HepG2 (cell line): ENCODE measurements around the gene NPNT. TPM values are rescaled to one million over a fixed set of nuclear protein-coding genes. Genes with fewer than 3 reads are reported as not detected.

ENCODE experiments used
- ATAC-seq: fragments of 200-7000 bp; cut with Tn5 transposase; 3 replicates; pipeline ENCODE4 v1.9.1; 2020; ENCODE audit warnings: mild to moderate bottlenecking, moderate library complexity
- BruUV-seq: library from RNA; stranded (reverse); fragments of 400-500 nt; replicated peaks from 2 replicates; lab custom pipeline; 2021; lab: Mats Ljungman, UMichigan
- CTCF ChIA-PET: fragments of 300-600 bp; formaldehyde crosslinking; extraction: SDS; loops from one replicate; lab custom pipeline; 2021; ENCODE audit warnings: low total read pairs, inconsistent platforms, low intra/inter-chr PET ratio; lab: Yijun Ruan, JAX
- POLR2A ChIA-PET: fragments of 350-600 bp; sonication (Branson Sonifier 250); formaldehyde crosslinking; loops from one replicate; lab custom pipeline; 2020; ENCODE audit warnings: antibody characterized with exemption, inconsistent platforms; lab: Yijun Ruan, JAX
- DNase-seq: peaks from one replicate; pipeline ENCODE4 v3.0.0-alpha.2; 2015; ENCODE audit warnings: low spot score
- FAIRE-seq: peaks from 3 replicates; lab custom pipeline; 2011; peaks lifted over from hg19 to GRCh38; lab: Jason Lieb, UNC
- H2AFZ ChIP-seq: one replicate; pipeline ENCODE4 v1.6.1; 2011; ENCODE audit warnings: low read length, inconsistent platforms
- H3K27ac ChIP-seq: fragments of 300-600 bp; 3 replicates; pipeline ENCODE4 v1.8.0; 2011; ENCODE audit warnings: mixed run types, mild to moderate bottlenecking, mixed read lengths, low read length, inconsistent platforms; ENCODE audit not compliant: insufficient read depth; ENCODE audit errors: extremely low read length
- H3K27me3 ChIP-seq, 2 experiments: fragments of 200-600 bp in 1 of 2; 2 replicates in 1 of 2; 3 replicates in 1 of 2; pipeline versions ENCODE4 v1.6.0 to v1.8.0; 2011; ENCODE audit warnings: low read length in 2 of 2, mild to moderate bottlenecking in 2 of 2, moderate library complexity in 2 of 2, inconsistent platforms in 1 of 2; ENCODE audit not compliant: insufficient read depth in 2 of 2, control insufficient read depth in 1 of 2
- H3K36me3 ChIP-seq, 2 experiments: fragments of 200-600 bp in 1 of 2; replicated peaks in 1 of 2; 2 replicates in 1 of 2; 3 replicates in 1 of 2; pipeline versions ENCODE4 v1.5.1 to v1.8.0; 2011; ENCODE audit warnings: low read length in 2 of 2, inconsistent platforms in 1 of 2; ENCODE audit not compliant: insufficient read depth in 2 of 2, control insufficient read depth in 1 of 2
- H3K4me1 ChIP-seq: 2 replicates; pipeline ENCODE4 v1.5.1; 2012; ENCODE audit warnings: low read length, inconsistent platforms; ENCODE audit not compliant: insufficient read depth
- H3K4me2 ChIP-seq: 2 replicates; pipeline ENCODE4 v1.6.0; 2011; ENCODE audit warnings: low read depth, low read length, inconsistent platforms
- H3K4me3 ChIP-seq, 3 experiments: fragments of 200-600 bp in 1 of 3; sonication (generic), shearing (Covaris generic) in 1 of 3; replicated peaks in 1 of 3; 2 replicates each; pipeline ENCODE4 v1.5.1; 2011 to 2016; ENCODE audit warnings: low read length in 3 of 3, inconsistent platforms in 2 of 3, low read depth in 2 of 3, mild to moderate bottlenecking in 2 of 3, control low read depth in 1 of 3, mixed read lengths in 1 of 3; ENCODE audit not compliant: insufficient read depth in 1 of 3
- H3K79me2 ChIP-seq: one replicate; pipeline ENCODE4 v1.6.1; 2011; ENCODE audit warnings: low read length, inconsistent platforms; ENCODE audit not compliant: insufficient read depth
- H3K9ac ChIP-seq: 2 replicates; pipeline ENCODE4 v1.6.0; 2011; ENCODE audit warnings: mild to moderate bottlenecking, low read depth, low read length, inconsistent platforms; ENCODE audit not compliant: insufficient read depth
- H3K9me3 ChIP-seq: 2 replicates; pipeline ENCODE4 v1.5.1; 2012; ENCODE audit warnings: mild to moderate bottlenecking, low read length
- H4K20me1 ChIP-seq: 2 replicates; pipeline ENCODE4 v1.6.0; 2011; ENCODE audit warnings: inconsistent platforms, mild to moderate bottlenecking, low read length, moderate library complexity; ENCODE audit not compliant: insufficient read depth
- GMEB1 ChIP-seq: sonication (generic); formaldehyde crosslinking; IDR thresholded peaks from 2 replicates; pipeline ENCODE4 v1.5.1; 2020; ENCODE audit warnings: missing genetic modification reagents, mild to moderate bottlenecking, borderline replicate concordance
- HES4 ChIP-seq: sonication (generic); formaldehyde crosslinking; IDR thresholded peaks from 2 replicates; pipeline ENCODE4 v1.9.0; 2021; ENCODE audit warnings: mild to moderate bottlenecking, missing genetic modification reagents, borderline replicate concordance
- NFIC ChIP-seq: IDR thresholded peaks from 2 replicates; pipeline ENCODE4 v1.6.1; 2012; ENCODE audit warnings: mild to moderate bottlenecking, low read length, inconsistent platforms
- NFYB ChIP-seq: sonication (generic); formaldehyde crosslinking; IDR thresholded peaks from 2 replicates; pipeline ENCODE4 v1.4.0; 2020; ENCODE audit warnings: missing genetic modification reagents
- PHF8 ChIP-seq: sonication (generic); formaldehyde crosslinking; IDR thresholded peaks from 2 replicates; pipeline ENCODE4 v1.5.0; 2020; ENCODE audit warnings: missing genetic modification reagents
- SP1 ChIP-seq, 2 experiments: fragments of 450-650 bp in 1 of 2; sonication (generic) in 1 of 2; formaldehyde crosslinking in 1 of 2; IDR thresholded peaks; 2 replicates each; pipeline versions ENCODE4 v1.4.0 to v1.6.1; 2016 to 2020; ENCODE audit warnings: missing genetic modification reagents in 1 of 2
- TBP ChIP-seq: sonication (generic); formaldehyde crosslinking; IDR thresholded peaks from 2 replicates; pipeline ENCODE4 v1.5.0; 2020; ENCODE audit warnings: missing genetic modification reagents
- ZNF256 ChIP-seq: sonication (generic); formaldehyde crosslinking; conservative IDR thresholded peaks from 2 replicates; pipeline ENCODE4 v1.4.0; 2020; ENCODE audit warnings: missing genetic modification reagents
- ZNF616 ChIP-seq: sonication (generic); formaldehyde crosslinking; IDR thresholded peaks from 2 replicates; pipeline ENCODE4 v1.5.0; 2020; ENCODE audit warnings: low read depth, mild to moderate bottlenecking, missing genetic modification reagents
- WGBS: methylation state at CpG from one replicate; pipeline ENCODE4 v1.1.6; 2017; ENCODE audit warnings: low lambda C conversion rate; 5-methylcytosine and 5-hydroxymethylcytosine counted together
- in situ Hi-C: cut with HindIII; loops from 2 replicates; pipeline ENCODE4 v1.10.0; 2017; ENCODE audit warnings: low pct_unique_long_range_greater_than_20kb; ENCODE audit not compliant: extremely low pct_ligation_motif_present
- intact Hi-C: fragments of 100-400 bp; cut with micrococcal nuclease; formaldehyde crosslinking; loops from one replicate; pipeline ENCODE4 v1.10.0; 2022; ENCODE audit not compliant: unreplicated experiment
- polyA plus RNA-seq, 8 experiments: library from polyadenylated mRNA; depleted of rRNA in 3 of 8; stranded (reverse) in 7 of 8; unstranded in 1 of 8; fragments of >200 nt; fragmentation: Illumina TruSeq in 4 of 8; extraction: Trizol in 4 of 8; gene quantifications; 2 replicates each; pipeline versions ENCODE4 v1.2.1 to v1.2.3, GENCODE V29; 2011 to 2016; ENCODE audit warnings: low read depth in 4 of 8, missing spikeins in 1 of 8, mixed read lengths in 1 of 8; ENCODE audit not compliant: insufficient read depth in 1 of 8
- total RNA-seq, 5 experiments: library from RNA; depleted of rRNA; stranded (reverse); fragments of >200 nt; fragmentation: Illumina TruSeq; extraction: Trizol; gene quantifications; 2 replicates each; pipeline ENCODE4 v1.2.3, GENCODE V29; 2016; ENCODE audit warnings: low read depth in 1 of 5
- TF ChIP-seq, protein P1 (sequence below): sonication (generic); formaldehyde crosslinking; conservative IDR thresholded peaks from 2 replicates; pipeline ENCODE4 v1.4.0; 2020; ENCODE audit warnings: missing genetic modification reagents
- TF ChIP-seq, protein P2 (sequence below): IDR thresholded peaks from 2 replicates; pipeline ENCODE4 v1.6.1; 2012; ENCODE audit warnings: inconsistent platforms

The NPNT gene
- total and polyA plus RNA-seq, 2 of the 13 experiments (the other 11 are each of a cell fraction or from before 2014, with no cell fraction given): 1.1 to 19.1 TPM

DNA sequence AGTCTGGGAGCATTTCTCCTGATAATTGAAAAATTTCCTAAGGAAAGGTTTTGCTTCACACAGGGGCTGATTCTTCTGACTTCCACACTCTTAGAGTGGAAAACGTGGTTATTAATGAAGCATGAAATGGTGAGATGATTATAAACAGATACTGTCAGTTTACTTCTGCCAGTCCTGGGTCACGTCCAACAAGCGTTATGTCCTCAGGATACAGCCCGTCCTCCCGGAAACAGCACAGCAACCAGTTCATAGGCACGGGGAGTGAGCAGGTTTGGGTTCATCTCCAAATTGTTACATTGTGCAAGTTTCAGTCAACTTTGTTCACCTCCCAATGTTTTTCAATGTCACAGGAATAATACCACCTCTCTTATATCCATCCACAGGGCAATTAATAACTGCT is 98.8 kb downstream of the NPNT start:
- no peak overlapping the region for H3K9ac ChIP-seq
- CTCF ChIA-PET: no interaction called here
- no peak for FAIRE-seq
- H3K9me3 ChIP-seq: no peaks in the 10 kb centered on the region
- WGBS: 92% methylated on average over 6 of the region's 6 CpGs
- TF ChIP-seq SP1 (IDR thresholded peaks at IDR 0.05) (no peak), SP1 (CRISPR knock-in tag; IDR thresholded peaks at IDR 0.05) (no peak), PHF8 (no peak), HES4 (CRISPR knock-in tag) (no peak), ZNF616 (CRISPR knock-in tag) (no peak), TBP (CRISPR knock-in tag) (no peak), ZNF256 (no peak), NFYB (CRISPR knock-in tag) (no peak), NFIC (no peak), GMEB1 (no peak)
- TF ChIP-seq, protein P1, sequence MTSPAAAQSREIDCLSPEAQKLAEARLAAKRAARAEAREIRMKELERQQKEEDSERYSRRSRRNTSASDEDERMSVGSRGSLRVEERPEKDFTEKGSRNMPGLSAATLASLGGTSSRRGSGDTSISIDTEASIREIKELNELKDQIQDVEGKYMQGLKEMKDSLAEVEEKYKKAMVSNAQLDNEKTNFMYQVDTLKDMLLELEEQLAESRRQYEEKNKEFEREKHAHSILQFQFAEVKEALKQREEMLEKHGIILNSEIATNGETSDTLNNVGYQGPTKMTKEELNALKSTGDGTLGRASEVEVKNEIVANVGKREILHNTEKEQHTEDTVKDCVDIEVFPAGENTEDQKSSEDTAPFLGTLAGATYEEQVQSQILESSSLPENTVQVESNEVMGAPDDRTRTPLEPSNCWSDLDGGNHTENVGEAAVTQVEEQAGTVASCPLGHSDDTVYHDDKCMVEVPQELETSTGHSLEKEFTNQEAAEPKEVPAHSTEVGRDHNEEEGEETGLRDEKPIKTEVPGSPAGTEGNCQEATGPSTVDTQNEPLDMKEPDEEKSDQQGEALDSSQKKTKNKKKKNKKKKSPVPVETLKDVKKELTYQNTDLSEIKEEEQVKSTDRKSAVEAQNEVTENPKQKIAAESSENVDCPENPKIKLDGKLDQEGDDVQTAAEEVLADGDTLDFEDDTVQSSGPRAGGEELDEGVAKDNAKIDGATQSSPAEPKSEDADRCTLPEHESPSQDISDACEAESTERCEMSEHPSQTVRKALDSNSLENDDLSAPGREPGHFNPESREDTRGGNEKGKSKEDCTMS (CRISPR knock-in tag): no peak
- TF ChIP-seq, protein P2, sequence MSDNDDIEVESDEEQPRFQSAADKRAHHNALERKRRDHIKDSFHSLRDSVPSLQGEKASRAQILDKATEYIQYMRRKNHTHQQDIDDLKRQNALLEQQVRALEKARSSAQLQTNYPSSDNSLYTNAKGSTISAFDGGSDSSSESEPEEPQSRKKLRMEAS: no peak
- peaks cover 26% of the 10 kb centered on the region for H3K4me1 ChIP-seq
- no peak overlapping the region for H3K4me3 ChIP-seq
- no peaks in the 10 kb centered on the region for H3K79me2 ChIP-seq
- H3K27ac ChIP-seq: no peak overlapping the region
- H4K20me1 ChIP-seq: no peaks in the 10 kb centered on the region
- in situ Hi-C loops: no loop called here
- H3K4me2 ChIP-seq: no peak overlapping the region
- intact Hi-C loops: no loop called here
- no peak for ATAC-seq
- BruUV-seq: no TSS peak
- no peak overlapping the region for H2AFZ ChIP-seq
- no peaks in the 10 kb centered on the region for H3K27me3 ChIP-seq
- H3K36me3 ChIP-seq: no peaks in the 10 kb centered on the region
- POLR2A ChIA-PET: no interaction called here
- no peak for DNase-seq
